ENCODE measurements around the gene SLC6A17. TPM values are rescaled to one million over a fixed set of nuclear protein-coding genes. Genes with fewer than 3 reads are reported as not detected.

The SLC6A17 gene
- total RNA-seq, 1 experiment from 2014 or later = 0.17 TPM

DNA sequence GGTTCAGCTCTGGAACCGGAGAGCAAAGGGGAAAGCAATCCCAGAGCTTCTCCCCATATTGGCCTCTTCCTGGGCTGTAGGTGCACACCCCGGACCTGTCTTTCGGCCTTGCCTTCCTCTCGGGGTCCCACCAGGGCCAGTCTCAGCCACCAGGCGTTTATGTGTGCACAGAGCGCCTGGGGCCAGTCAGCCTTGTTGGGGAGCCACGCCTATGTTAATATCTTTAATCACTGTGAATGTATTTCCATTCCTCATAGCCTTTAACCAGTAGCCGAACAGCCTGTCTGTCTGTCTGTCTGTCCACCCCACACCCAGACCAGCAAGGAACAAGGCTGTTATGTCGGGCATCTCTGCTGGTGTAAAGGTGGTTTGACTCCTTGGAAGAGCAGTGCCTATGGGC, 78.6 kb downstream of the SLC6A17 start:
- Histone ChIP-seq H4K20me1 (ENCODE audit: control insufficient read depth, insufficient read depth, insufficient read length) (no peaks in the 10 kb centered on the region), H3K4me2 (ENCODE audit: insufficient read depth, insufficient read length, low read length) (no peak overlapping the region), H3K23ac (ENCODE audit: insufficient read length, low read depth, low read length) (no peak overlapping the region), H2BK5ac (ENCODE audit: insufficient read length, low read length) (no peak overlapping the region), H3K23me2 (ENCODE audit: insufficient read length, low read depth, low read length, poor library complexity, severe bottlenecking) (no peaks in the 10 kb centered on the region), H3T11ph (ENCODE audit: low read length) (no peak overlapping the region), H3K4me1 (ENCODE audit: insufficient read depth, low read length) (no peaks in the 10 kb centered on the region), H4K5ac (ENCODE audit: insufficient read length, low read depth, low read length) (no peak overlapping the region), H2AFZ (ENCODE audit: low read length) (no peak overlapping the region), H3K79me1 (ENCODE audit: insufficient read depth, low read depth, low read length, poor library complexity, severe bottlenecking) (no peaks in the 10 kb centered on the region), H2BK12ac (ENCODE audit: insufficient read length, low read depth, low read length) (no peak overlapping the region), H3K56ac (ENCODE audit: insufficient read length, low read depth, low read length) (no peak overlapping the region), H2BK120ac (ENCODE audit: low read depth, low read length, poor library complexity, severe bottlenecking) (no peak overlapping the region), H3K14ac (ENCODE audit: insufficient read depth, low read length) (no peak overlapping the region; the same call in 1 of the 2 replicates), H2AK5ac (ENCODE audit: insufficient read length, low read length) (no peak overlapping the region), H3K18ac (ENCODE audit: insufficient read length, low read depth, low read length) (no peak overlapping the region), H3K27ac (ENCODE audit: insufficient read length, low read depth, low read length) (no peak overlapping the region), H3K9ac (ENCODE audit: extremely low read depth, insufficient read length, low read length) (no peak overlapping the region), H3K4ac (ENCODE audit: low read depth, low read length) (no peak overlapping the region), H3K79me2 (ENCODE audit: insufficient read depth, low read length) (no peaks in the 10 kb centered on the region), H3K27me3 (ENCODE audit: insufficient read depth, low read length) (no peaks in the 10 kb centered on the region), H3K9me3 (ENCODE audit: control insufficient read depth, low read depth, low read length) (peaks cover 7% of the 10 kb centered on the region), H2BK20ac (ENCODE audit: low read depth, low read length, poor library complexity, severe bottlenecking) (no peak overlapping the region), H2BK15ac (ENCODE audit: low read depth, low read length) (no peak overlapping the region), H4K8ac (replicated peaks; ENCODE audit: insufficient read length, low read depth, low read length) (no peak overlapping the region), H4K91ac (ENCODE audit: insufficient read length, low read depth, low read length) (no peak overlapping the region)
- Mint-ChIP-seq H3K4me1 (peaks cover 15 to 22% of the 10 kb centered on the region in 2 experiments), H3K36me3 (ENCODE audit: insufficient read depth in 1 of 3, low read depth in 3 of 3) (peaks cover 0 to 7% (median 4%) of the 10 kb centered on the region in 3 experiments; a peak in 6 of 7 replicates), H3K27me3 (ENCODE audit: low read depth) (no peaks in the 10 kb centered on the region), H3K4me3 (no peak overlapping the region), H3K9me3 (no peaks in the 10 kb centered on the region; a peak in 1 of 5 replicates), H3K27ac (peak overlapping the region in 2 of 3 experiments; percentile 73 to 79; a peak in 2 of 7 replicates)
- WGBS (ENCODE audit: extremely low coverage, insufficient read length, low lambda C conversion rate) = no CpG with 5 or more reads among the region's 9 CpGs
- DNase-seq = no peak
- TF ChIP-seq, protein P1, sequence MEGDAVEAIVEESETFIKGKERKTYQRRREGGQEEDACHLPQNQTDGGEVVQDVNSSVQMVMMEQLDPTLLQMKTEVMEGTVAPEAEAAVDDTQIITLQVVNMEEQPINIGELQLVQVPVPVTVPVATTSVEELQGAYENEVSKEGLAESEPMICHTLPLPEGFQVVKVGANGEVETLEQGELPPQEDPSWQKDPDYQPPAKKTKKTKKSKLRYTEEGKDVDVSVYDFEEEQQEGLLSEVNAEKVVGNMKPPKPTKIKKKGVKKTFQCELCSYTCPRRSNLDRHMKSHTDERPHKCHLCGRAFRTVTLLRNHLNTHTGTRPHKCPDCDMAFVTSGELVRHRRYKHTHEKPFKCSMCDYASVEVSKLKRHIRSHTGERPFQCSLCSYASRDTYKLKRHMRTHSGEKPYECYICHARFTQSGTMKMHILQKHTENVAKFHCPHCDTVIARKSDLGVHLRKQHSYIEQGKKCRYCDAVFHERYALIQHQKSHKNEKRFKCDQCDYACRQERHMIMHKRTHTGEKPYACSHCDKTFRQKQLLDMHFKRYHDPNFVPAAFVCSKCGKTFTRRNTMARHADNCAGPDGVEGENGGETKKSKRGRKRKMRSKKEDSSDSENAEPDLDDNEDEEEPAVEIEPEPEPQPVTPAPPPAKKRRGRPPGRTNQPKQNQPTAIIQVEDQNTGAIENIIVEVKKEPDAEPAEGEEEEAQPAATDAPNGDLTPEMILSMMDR (conservative IDR thresholded peaks at IDR 0.05) = no peak

All from H9 (cell line).